ENCODE measurements around the gene TBC1D2.

TBC1D2 gene

GRCh38 chr9:98184326-98184725, 71.1 kb downstream of the TBC1D2 start:
- no peak for TF ChIP-seq CTCF (IDR thresholded peaks at IDR 0.05; ENCODE audit: control insufficient read depth, insufficient read depth, low read depth, low read length, missing control alignments)
- no peak overlapping the region for H3K4me3 ChIP-seq (ENCODE audit: control insufficient read depth, low read depth, low read length)
- no peak for DNase-seq (ENCODE audit: low read depth)

GRCh38 chr9:98182889-98183599, 72.4 kb downstream of the TBC1D2 start:
- DNase-seq (ENCODE audit: low read depth): no peak
- H3K4me3 ChIP-seq (ENCODE audit: control insufficient read depth, low read depth, low read length): no peak overlapping the region
- TF ChIP-seq CTCF (IDR thresholded peaks at IDR 0.05; ENCODE audit: control insufficient read depth, insufficient read depth, low read depth, low read length, missing control alignments): no peak

- H3K4me3 ChIP-seq (ENCODE audit: control insufficient read depth, low read depth, low read length): no peak overlapping the region
- DNase-seq (ENCODE audit: low read depth): no peak
- no peak for TF ChIP-seq CTCF (IDR thresholded peaks at IDR 0.05; ENCODE audit: control insufficient read depth, insufficient read depth, low read depth, low read length, missing control alignments)
Observed at GRCh38 chr9:98182069-98182820, 73.2 kb downstream of the TBC1D2 start.

- H3K4me3 ChIP-seq (ENCODE audit: control insufficient read depth, low read depth, low read length): no peak overlapping the region
- no peak for TF ChIP-seq CTCF (IDR thresholded peaks at IDR 0.05; ENCODE audit: control insufficient read depth, insufficient read depth, low read depth, low read length, missing control alignments)
- no peak for DNase-seq (ENCODE audit: low read depth)
Observed at GRCh38 chr9:98181746-98182068, 73.7 kb downstream of the TBC1D2 start.

GRCh38 chr9:98180996-98181395, 74.5 kb downstream of the TBC1D2 start:
- no peak for DNase-seq (ENCODE audit: low read depth)
- no peak overlapping the region for H3K4me3 ChIP-seq (ENCODE audit: control insufficient read depth, low read depth, low read length)
- TF ChIP-seq CTCF (IDR thresholded peaks at IDR 0.05; ENCODE audit: control insufficient read depth, insufficient read depth, low read depth, low read length, missing control alignments): no peak

GRCh38 chr9:98178874-98179850, 76.3 kb downstream of the TBC1D2 start:
- DNase-seq (ENCODE audit: low read depth): no peak
- no peak overlapping the region for H3K4me3 ChIP-seq (ENCODE audit: control insufficient read depth, low read depth, low read length)
- TF ChIP-seq CTCF (IDR thresholded peaks at IDR 0.05; ENCODE audit: control insufficient read depth, insufficient read depth, low read depth, low read length, missing control alignments): no peak
